Activated T-cell treated with anti-CD3 and anti-CD28 coated beads, Interleukin-2, amount 50 U/mL, for 24 hours (primary cell): ENCODE results near the gene GPR21.
A peak's percentile ranks its signal among the peaks of the same experiment; 100 is the strongest.

Experiments used
- DNase-seq: peaks from one replicate; pipeline ENCODE4 v3.0.0-alpha.2; 2020
- H3K27ac Mint-ChIP-seq: 2 replicates; pipeline ENCODE4 v1.8.0; 2020; ENCODE audit warnings: mild to moderate bottlenecking, mixed read lengths
- H3K27me3 Mint-ChIP-seq: 2 replicates; pipeline ENCODE4 v1.8.0; 2020; ENCODE audit warnings: mixed read lengths
- H3K36me3 Mint-ChIP-seq: 2 replicates; pipeline ENCODE4 v1.8.0; 2020; ENCODE audit warnings: low read depth, mixed read lengths
- H3K4me1 Mint-ChIP-seq: 2 replicates; pipeline ENCODE4 v1.8.0; 2020; ENCODE audit warnings: low read depth, mixed read lengths
- H3K4me3 Mint-ChIP-seq: 2 replicates; pipeline ENCODE4 v1.8.0; 2020; ENCODE audit warnings: mild to moderate bottlenecking, moderate library complexity, mixed read lengths
- H3K9me3 Mint-ChIP-seq: 2 replicates; pipeline ENCODE4 v1.8.0; 2020; ENCODE audit warnings: mixed read lengths

GPR21 gene, protein sequence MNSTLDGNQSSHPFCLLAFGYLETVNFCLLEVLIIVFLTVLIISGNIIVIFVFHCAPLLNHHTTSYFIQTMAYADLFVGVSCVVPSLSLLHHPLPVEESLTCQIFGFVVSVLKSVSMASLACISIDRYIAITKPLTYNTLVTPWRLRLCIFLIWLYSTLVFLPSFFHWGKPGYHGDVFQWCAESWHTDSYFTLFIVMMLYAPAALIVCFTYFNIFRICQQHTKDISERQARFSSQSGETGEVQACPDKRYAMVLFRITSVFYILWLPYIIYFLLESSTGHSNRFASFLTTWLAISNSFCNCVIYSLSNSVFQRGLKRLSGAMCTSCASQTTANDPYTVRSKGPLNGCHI

GRCh38 chr9:123033352-123033751, at the start of gene GPR21:
TSS of gene GPR21 (plus strand) at chr9:123033667. CDS start at chr9:123034567, 900 bp downstream.
- DNase-seq: no peak
- Mint-ChIP-seq H3K36me3 (peaks cover 40% of the 10 kb centered on the region), H3K9me3 (no peaks in the 10 kb centered on the region), H3K27me3 (no peaks in the 10 kb centered on the region), H3K4me3 (no peak within 1 kb of the TSS), H3K27ac (no peak within 1 kb of the TSS), H3K4me1 (peaks cover 5% of the 10 kb centered on the region)

- Mint-ChIP-seq H3K36me3 (peaks cover 55% of the 10 kb centered on the region), H3K27ac (no peak overlapping the region), H3K4me1 (peaks cover 5% of the 10 kb centered on the region), H3K27me3 (no peaks in the 10 kb centered on the region), H3K9me3 (no peaks in the 10 kb centered on the region), H3K4me3 (no peak overlapping the region)
- DNase-seq: no peak
Observed at GRCh38 chr9:122986010-122986409, 47.5 kb upstream of the GPR21 start.

DNA sequence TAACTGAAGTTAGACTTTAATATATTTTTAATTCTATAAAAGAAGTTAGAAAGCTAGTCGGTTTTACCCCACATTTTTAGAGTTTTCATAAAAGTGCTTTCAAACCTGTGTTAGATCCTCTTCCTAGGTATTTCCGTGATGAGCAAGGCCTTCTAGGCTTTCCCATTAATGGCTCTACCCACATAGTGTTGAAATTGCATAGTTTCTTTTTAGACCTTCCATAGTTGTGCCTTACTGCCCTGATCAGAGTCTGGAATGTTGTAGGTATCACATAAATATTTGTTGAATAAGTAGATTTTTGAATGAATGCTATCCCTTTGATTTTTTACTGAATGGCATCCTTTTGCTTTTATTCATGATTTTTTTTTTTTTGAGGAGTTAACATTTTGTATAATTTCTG, 45.3 kb upstream of the GPR21 start:
- no peak overlapping the region for H3K4me3 Mint-ChIP-seq
- DNase-seq: no peak
- H3K27ac Mint-ChIP-seq: no peak overlapping the region
- no peaks in the 10 kb centered on the region for H3K27me3 Mint-ChIP-seq
- peaks cover 8% of the 10 kb centered on the region for H3K4me1 Mint-ChIP-seq
- peaks cover 61% of the 10 kb centered on the region for H3K36me3 Mint-ChIP-seq
- no peaks in the 10 kb centered on the region for H3K9me3 Mint-ChIP-seq

- no peak for DNase-seq
- H3K4me3 Mint-ChIP-seq: no peak overlapping the region
Observed at GRCh38 chr9:122988920-122989621, 44.4 kb upstream of the GPR21 start.

DNA sequence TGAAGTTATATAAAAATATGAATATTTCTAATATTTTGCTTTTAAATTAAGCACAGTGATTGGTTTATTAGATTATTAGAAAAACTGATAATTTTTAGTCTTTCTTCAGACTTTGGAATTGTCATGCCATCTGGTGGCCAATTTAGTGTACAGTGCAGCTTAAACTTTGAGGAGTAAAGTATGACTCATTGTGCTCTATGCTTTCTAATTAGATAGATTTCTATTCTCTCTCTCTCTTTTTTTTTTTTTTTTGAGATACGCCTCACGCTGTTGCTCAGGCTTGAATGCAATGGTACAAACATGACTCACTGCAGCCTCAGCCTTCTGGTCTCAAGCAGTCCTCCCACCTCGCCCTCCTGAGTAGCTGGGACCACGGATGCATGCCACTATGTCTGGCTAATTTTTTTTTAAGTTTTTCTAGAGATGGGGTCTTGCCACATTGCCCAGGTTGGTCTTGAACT, 42.1 kb upstream of the GPR21 start:
- no peak overlapping the region for H3K27ac Mint-ChIP-seq
- H3K27me3 Mint-ChIP-seq: no peaks in the 10 kb centered on the region
- H3K4me1 Mint-ChIP-seq: peaks cover 8% of the 10 kb centered on the region
- H3K4me3 Mint-ChIP-seq: no peak overlapping the region
- DNase-seq: peak; percentile 32
- peaks cover 53% of the 10 kb centered on the region for H3K36me3 Mint-ChIP-seq
- no peaks in the 10 kb centered on the region for H3K9me3 Mint-ChIP-seq

More at GRCh38 chr9:122988920-122989621, 44.4 kb upstream of the GPR21 start:
- H3K4me1 Mint-ChIP-seq: peaks cover 8% of the 10 kb centered on the region
- peak overlapping the region; percentile 80 for H3K27ac Mint-ChIP-seq
- H3K27me3 Mint-ChIP-seq: no peaks in the 10 kb centered on the region
- H3K36me3 Mint-ChIP-seq: peaks cover 58% of the 10 kb centered on the region
- H3K9me3 Mint-ChIP-seq: no peaks in the 10 kb centered on the region

DNA sequence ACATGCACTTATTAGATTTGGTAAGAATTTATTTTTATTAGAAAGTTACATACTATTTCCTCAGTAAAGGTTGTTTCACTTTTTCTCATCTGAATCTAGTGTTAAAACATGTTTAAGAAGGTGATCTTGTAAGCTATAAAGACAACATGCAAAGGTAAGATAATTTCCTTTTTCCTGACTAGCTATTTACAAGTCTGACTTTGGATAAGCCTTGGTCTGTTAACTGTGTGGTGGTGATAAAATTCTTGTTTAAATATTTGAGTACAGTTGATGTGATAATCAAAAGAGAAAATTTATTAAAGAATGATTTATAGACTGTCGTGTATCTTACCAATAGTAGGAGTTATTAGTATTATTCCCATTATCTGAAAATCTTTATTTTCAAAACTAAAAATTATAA, 36.9 kb upstream of the GPR21 start:
- Mint-ChIP-seq H3K36me3 (peaks cover 68% of the 10 kb centered on the region), H3K9me3 (no peaks in the 10 kb centered on the region), H3K27me3 (no peaks in the 10 kb centered on the region), H3K27ac (no peak overlapping the region), H3K4me1 (peaks cover 4% of the 10 kb centered on the region), H3K4me3 (no peak overlapping the region)
- DNase-seq: no peak

GRCh38 chr9:122998448-122998847, 35.0 kb upstream of the GPR21 start:
- H3K36me3 Mint-ChIP-seq: peaks cover 76% of the 10 kb centered on the region

DNA sequence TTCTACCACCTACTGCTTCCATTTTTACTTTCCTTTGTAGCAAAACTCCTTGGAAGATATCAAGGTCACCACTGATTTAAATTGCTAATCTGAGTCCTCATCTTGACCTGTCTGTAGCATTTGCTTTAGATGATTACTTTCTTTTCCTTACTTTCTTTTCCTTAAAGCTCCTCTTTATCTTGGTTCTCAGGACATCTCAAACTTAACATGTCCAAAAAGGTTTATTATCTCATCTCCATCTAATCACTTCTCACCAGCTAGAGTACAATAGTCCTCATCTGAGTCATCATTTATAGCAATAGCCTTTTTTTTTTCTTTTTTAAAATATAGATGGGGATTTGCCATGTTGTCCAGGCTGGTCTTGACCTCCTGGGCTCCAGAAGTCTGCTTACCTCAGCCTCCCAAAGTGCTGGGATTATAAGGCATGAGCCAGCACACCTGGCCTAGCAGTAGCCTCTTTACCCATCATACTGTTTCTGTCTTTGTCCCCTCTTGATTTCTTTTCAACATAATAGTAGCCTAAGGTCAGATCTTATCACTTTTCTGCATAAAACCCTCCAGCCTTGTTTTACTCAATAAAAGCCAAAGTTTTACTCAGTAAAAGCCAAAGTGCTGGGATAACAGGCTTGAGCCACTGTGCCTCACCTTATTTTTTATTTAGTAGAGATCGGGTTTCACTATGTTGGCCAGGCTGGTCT, 32.9 kb upstream of the GPR21 start:
- no peak for DNase-seq
- peaks cover 80% of the 10 kb centered on the region for H3K36me3 Mint-ChIP-seq

More at GRCh38 chr9:122998448-122998847, 35.0 kb upstream of the GPR21 start:
- peaks cover 2% of the 10 kb centered on the region for H3K4me1 Mint-ChIP-seq
- H3K27me3 Mint-ChIP-seq: no peaks in the 10 kb centered on the region
- H3K4me3 Mint-ChIP-seq: no peak overlapping the region
- no peak overlapping the region for H3K27ac Mint-ChIP-seq
- no peaks in the 10 kb centered on the region for H3K9me3 Mint-ChIP-seq
- no peak for DNase-seq

GRCh38 chr9:123002754-123003153, 30.7 kb upstream of the GPR21 start:
- no peak for DNase-seq
- Mint-ChIP-seq H3K36me3 (peaks cover 70% of the 10 kb centered on the region), H3K4me3 (no peak overlapping the region), H3K4me1 (peaks cover 2% of the 10 kb centered on the region), H3K9me3 (no peaks in the 10 kb centered on the region), H3K27ac (no peak overlapping the region), H3K27me3 (no peaks in the 10 kb centered on the region)

More for the DNA sequence above, 32.9 kb upstream of the GPR21 start:
- Mint-ChIP-seq H3K9me3 (no peaks in the 10 kb centered on the region), H3K4me1 (peaks cover 2% of the 10 kb centered on the region), H3K27me3 (no peaks in the 10 kb centered on the region), H3K4me3 (no peak overlapping the region), H3K27ac (no peak overlapping the region)

DNA sequence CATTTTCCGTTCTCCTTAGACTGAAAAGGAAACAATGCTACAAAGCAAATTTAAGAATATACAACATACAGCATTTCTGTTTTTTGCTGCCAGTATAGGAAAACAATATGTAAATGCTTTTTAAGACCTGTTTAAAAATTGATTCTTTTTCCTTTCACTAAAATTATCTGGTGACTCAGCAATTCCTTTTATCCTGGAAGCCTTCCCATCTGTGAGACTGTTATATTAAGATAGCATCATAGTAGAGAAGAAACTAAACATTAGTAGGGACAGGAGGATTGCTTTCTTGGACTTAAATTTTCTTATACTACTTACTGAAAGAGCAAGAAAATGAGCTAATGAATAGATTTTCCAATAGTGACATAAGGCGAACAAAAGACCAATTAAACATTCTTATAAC, 30.0 kb upstream of the GPR21 start:
- no peak overlapping the region for H3K27ac Mint-ChIP-seq
- H3K27me3 Mint-ChIP-seq: no peaks in the 10 kb centered on the region
- H3K9me3 Mint-ChIP-seq: no peaks in the 10 kb centered on the region
- no peak overlapping the region for H3K4me3 Mint-ChIP-seq
- H3K36me3 Mint-ChIP-seq: peaks cover 68% of the 10 kb centered on the region
- no peak for DNase-seq
- H3K4me1 Mint-ChIP-seq: peaks cover 2% of the 10 kb centered on the region

DNA sequence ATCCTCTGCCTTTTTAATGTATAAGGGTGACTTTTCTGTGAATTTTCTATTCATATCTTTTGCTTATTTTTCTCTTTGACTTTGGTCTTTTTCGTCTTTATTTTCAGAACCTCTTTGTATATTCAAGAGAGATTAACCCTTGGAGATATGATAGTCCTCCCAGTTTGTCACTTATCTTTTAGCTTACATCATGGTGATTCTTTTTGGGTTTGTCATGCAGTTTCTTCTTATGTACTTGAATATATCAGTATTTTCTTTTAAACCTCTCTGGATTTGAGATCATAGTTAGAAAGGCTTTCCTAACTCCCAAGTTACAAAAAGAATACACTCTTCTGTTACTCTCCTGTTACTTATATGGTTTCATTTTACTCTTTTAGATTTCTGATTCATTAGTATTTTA, 27.5 kb upstream of the GPR21 start:
- Mint-ChIP-seq H3K9me3 (no peaks in the 10 kb centered on the region), H3K36me3 (peaks cover 56% of the 10 kb centered on the region), H3K27me3 (no peaks in the 10 kb centered on the region), H3K4me3 (no peak overlapping the region), H3K4me1 (no peaks in the 10 kb centered on the region), H3K27ac (no peak overlapping the region)
- DNase-seq: no peak

- H3K27ac Mint-ChIP-seq: no peak overlapping the region
- no peak overlapping the region for H3K4me3 Mint-ChIP-seq
- peaks cover 59% of the 10 kb centered on the region for H3K36me3 Mint-ChIP-seq
- no peaks in the 10 kb centered on the region for H3K9me3 Mint-ChIP-seq
- DNase-seq: no peak
- H3K4me1 Mint-ChIP-seq: no peaks in the 10 kb centered on the region
- no peaks in the 10 kb centered on the region for H3K27me3 Mint-ChIP-seq
Observed at GRCh38 chr9:123007269-123007668, 26.2 kb upstream of the GPR21 start.

GRCh38 chr9:123008909-123009308, 24.6 kb upstream of the GPR21 start:
- Mint-ChIP-seq H3K36me3 (peaks cover 65% of the 10 kb centered on the region), H3K4me1 (no peaks in the 10 kb centered on the region), H3K27ac (no peak overlapping the region), H3K27me3 (no peaks in the 10 kb centered on the region), H3K4me3 (no peak overlapping the region), H3K9me3 (no peaks in the 10 kb centered on the region)
- DNase-seq: no peak

- Mint-ChIP-seq H3K27me3 (no peaks in the 10 kb centered on the region), H3K9me3 (peaks cover 5% of the 10 kb centered on the region)
- DNase-seq: no peak
Observed at GRCh38 chr9:123011380-123011779, 22.1 kb upstream of the GPR21 start.

More at GRCh38 chr9:123011380-123011779, 22.1 kb upstream of the GPR21 start:
- Mint-ChIP-seq H3K36me3 (peaks cover 70% of the 10 kb centered on the region), H3K4me1 (no peaks in the 10 kb centered on the region), H3K27ac (no peak overlapping the region), H3K4me3 (no peak overlapping the region)
